ENCODE results near the gene HES4.
"Not testable (repeated sequence)": the region's sequence is repeated elsewhere in the genome, so short reads cannot be mapped to it uniquely, and the experiment has no call there.

Gene HES4

DNA sequence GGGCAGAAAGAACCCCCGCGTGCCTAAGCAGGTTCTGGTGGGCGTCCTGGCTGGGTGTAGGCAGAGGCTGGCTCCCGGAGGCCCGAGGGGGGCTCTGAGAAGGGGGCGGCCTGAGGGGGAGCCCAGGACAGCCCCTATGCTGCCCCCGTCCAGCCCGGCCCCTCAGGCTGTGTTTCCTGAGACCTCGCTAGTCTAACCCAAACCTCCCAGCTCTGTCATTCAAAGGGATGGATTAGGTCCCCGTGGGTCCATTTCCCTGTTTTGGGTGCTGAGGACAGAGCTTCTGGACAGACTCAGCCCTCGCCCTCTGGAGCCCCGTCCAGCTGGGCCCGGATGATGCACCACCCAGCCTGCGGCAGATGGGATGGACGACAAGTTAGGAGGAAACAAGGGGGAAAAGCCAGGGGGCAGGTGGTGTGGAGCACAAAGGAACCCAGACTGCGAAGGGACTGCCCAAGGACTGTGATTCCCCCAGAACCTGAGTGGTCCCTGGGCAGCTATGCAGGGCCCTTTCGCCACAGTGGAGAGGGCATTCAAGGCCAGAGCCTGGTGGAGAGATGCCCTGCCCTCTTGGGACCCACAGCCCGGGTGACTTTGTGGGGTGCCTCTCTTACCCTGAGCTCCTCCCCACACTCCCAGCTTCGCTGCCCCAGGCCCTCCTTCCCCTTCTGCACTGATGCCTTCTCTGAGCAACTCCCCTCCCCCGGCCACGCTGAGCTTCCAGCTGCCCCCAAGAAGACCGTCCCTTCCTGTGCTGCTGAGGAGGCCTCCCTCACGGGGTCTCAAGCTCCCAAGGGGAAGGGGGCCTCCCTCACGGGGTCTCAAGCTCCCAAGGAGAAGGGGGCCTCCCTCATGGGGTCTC, 2.8 kb downstream of the HES4 start:
- no peak for DNase-seq

DNA sequence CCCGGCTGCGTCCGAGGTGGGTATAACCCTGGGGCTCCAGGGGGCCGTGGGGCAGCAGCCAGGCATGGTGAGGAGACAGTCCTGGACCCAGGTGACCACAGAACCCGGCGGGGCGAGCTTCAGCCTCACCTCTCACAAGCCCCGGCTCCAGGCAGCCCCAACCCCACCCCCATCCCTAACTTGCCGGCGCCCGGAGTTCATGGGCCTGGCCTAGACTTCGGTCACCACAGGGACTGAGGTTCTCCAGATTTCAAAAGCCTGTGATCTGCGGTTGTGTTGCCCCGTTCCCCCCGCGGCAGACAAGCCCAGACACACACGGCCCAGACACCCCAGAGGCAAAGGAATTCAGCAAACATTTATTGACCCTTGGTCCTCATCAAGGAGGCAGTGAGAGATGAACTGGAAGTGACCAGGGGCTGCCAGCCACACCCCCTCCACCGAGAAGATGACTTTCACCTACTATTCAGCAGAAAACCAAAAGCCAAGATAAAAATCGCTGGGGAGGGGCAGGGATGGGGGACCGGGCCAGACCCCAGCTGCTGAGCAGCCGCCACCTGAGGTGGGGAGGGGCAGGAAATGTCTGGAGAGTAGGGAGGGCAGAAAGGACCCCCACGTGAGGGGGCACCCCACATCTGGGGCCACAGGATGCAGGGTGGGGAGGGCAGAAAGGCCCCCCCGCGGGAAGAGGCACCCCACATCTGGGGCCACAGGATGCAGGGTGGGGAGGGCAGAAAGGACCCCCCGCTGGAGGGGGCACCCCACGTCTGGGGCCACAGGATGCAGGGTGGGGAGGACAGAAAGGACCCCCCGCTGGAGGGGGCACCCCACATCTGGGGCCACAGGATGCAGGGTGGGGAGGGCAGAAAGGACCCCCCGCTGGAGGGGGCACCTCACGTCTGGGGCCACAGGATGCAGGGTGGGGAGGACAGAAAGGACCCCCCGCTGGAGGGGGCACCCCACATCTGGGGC, 3.9 kb downstream of the HES4 start:
- no peak for DNase-seq

DNA sequence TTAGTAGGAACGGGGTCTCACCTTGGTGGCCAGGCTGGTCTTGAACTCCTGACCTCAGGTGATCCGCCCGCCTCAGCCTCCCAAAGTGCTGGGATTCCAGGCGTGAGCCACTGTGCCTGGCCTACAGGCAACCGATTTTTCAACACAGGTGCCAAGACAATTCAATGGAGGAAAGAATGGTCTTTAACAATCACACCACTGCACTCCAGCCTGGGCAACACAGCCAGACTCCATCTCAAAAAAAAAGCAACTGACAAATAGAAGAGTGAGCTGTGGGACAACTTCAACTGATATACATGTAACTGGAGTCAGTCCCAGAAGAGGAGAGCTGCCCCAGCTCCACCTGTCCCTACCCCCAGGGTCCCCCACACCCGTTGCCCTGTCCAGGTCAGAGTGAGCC, 5.4 kb downstream of the HES4 start:
- DNase-seq = not testable (repeated sequence)

DNA sequence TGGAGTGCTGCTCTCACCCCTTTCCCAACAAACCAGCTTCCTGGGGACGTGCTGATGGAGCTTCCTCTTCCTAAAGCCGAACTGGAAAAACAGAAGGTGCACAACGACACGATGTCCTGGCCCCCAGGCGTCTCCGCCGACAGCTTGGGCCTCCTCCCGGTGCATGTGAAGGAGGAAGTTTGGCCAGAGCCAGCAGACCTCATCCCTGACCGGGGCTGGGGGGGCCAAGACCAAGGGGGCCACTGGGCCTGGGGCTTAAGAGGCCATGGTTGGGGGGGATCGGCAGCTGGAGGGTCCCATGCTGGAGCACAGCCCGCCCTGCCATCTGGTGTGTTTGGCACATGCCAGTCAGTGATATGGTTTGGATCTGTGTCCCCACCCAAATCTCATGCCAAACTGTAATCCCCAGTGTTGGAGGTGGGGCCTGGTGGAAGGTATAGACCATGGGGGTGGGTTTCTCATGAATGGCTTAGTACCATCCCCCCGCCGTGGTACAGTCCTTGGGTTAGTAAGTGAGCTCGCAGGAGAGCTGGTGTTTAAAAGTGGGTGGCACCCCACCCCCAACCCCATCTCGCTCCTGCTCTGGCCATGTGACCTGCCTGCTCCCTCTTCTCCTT, 6.4 kb downstream of the HES4 start:
- no peak for DNase-seq

DNA sequence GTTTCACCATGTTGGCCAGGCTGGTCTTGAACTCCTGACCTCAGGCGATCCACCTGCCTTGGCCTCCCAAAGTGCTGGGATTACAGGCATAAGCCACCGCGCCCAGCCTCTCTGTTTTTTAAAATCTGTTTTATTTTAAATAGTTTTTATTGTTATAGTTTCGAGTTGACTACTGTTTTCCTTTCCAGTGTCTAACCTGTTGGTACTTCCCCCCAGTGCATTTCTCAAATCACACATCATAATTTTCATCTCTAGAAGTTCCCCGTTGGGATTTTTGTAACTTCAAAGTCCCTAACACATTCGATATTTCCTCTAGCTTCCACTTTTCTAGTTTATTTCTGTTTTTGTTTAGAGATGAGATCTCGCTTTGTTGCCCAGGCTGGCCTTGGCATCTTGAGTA, 7.5 kb downstream of the HES4 start:
- no peak for DNase-seq

DNA sequence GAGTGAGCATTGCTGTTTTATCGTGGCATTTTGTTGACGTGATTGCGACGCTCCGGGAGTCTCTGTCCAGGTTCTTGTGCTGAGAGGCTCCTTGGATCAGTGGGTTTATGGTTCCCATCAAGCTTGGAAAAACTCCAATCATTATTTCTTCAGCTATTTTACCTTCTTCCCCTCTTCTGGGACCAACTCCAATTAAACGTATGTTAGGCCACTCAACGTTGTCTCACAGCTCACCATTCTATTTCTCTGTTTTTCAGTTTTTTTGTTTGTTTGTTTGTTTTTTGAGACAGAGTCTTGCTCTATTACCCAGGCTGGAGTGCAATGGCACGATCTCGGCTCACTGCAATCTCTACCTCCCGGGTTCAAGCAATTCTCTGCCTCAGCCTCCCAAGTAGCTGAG, 8.0 kb downstream of the HES4 start:
- no peak for DNase-seq

DNA sequence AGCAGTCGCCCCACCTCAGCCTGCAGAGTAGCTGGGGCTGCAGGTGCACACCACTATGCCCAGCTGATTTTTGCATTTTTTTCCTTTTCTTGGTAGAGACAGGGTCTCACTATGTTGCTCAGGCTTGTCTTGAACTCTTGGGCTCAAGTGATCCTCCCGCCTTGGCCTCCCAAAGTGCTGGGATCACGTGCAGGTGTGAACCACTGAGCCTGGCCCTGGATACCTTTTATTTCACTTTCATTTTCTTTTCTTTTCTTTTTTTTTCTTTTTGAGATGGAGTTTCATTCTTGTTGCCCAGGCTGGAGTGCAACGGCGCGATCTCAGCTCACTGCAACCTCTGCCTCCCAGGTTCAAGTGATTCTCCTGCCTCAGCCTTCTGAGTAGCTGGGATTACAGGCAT, 8.6 kb downstream of the HES4 start:
- DNase-seq = not testable (repeated sequence)

DNA sequence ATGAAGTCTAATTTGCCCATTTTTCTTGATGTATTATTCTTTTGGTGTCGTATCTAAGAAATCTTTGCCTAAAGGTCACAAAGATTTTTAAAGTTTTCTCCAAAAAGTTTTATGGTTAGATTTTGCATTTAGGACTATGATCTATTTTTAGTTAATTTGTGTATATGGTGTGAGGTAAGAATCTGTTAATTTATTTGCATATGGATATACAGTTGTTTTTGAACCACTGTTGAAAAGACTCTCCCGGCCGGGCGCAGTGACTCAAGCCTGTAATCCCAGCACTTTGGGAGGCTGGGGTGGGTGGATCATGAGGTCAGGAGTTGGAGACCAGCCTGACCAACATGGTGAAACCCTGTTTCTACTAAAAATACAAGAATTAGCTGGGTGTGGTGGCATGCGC, 11.8 kb downstream of the HES4 start:
- DNase-seq = not testable (repeated sequence)

DNA sequence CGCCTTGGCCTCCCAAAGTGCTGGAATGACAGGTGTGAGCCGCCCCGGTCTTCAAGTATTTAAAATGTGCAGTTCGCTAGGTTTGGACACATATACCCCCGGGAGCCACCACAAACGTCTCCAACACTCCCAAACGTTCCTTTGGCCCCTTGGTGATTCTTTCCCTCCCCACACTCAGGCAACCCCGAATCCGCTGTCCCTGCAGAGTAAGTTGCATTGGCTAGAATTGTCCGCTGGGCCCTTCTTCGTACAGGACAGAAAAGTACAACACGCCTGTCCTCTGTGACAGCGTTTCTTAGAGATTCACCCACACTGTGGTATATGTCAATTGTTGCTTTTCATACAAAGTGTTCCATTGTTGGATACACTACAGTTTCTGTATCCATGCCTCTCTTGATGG, 14.8 kb downstream of the HES4 start:
- DNase-seq = no peak

DNA sequence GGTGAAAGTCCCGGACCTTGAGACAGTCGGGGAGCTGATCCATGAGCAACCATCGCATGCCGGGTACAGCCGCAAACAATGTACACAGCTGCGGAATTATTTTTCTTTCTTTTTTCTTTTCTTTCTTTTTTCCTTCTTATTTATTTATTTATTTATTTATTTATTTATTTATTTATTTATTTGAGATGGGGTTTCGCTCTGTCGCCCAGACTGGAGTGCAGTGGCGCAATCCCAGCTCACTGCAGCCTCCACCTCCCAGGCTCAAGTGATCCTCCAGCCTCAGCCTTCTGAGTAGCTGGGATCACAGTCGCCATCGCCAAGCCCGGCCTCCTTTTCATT, 15.5 kb downstream of the HES4 start:
- DNase-seq = no peak

DNA sequence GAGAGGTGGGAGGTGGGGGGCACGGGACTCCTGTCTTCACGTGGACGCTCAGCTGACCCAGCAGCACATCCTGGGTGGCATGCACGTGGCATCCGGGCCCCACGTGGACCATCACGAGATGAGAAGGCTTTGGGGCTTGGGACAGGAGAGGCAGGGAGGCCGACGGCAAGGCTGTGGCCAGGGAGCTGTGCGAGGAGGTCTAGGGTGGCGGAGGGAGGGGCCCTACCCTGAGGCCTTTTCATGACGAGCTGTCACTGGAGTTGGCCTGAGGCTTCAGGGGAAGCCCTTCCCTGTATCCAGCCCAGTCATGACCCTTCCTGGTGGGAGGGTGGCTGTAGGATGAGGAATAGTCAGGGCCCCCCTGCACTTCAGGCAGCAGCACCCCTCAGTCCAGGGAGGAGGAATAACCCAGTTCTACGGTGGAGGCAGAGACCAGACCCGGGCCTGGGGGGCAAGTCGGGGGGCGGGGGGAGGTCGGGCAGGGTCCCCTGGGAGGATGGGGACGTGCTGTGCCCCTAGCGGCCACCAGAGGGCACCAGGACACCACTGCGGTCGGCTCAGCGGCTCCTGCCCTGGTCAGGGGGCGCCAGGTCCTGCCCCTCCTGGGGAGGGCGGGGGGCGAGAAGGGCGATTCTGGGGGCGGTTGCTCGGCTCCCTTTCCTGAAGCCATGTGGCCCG, 16.0 kb downstream of the HES4 start:
- peak; percentile 64 for DNase-seq

DNA sequence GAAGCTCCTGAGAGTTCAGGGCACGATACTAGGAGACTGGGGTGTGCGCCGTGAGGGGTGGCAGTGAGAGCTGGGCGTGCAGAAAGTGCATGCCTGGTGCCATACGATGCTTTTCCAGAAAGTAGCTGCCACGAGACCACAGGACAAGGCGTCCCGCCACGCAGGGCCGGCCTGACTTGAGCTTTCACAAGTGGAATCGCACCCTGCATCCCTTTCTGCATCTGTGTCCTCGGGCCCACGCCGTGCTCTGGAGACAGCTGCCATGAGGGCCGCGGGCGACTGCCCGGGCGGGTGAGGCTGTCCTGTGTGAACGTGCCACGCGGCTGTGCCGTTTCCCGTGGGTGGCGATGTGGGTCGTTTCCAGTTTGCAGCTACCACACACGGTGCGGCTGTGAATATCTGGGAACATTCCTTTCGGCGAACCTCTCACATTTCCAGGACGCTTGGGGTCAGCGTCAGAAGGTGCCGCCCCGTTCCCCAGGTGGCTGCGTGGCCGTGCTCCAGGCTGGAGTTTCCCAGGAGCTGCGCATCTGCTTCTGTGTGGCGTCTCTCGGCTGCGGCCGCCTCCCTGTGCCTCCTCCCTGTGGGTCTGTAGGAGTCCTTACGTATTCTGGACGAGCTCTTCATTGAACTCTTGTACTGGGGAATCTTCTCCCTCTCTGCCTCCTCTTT, 17.0 kb downstream of the HES4 start:
- no peak for DNase-seq

DNA sequence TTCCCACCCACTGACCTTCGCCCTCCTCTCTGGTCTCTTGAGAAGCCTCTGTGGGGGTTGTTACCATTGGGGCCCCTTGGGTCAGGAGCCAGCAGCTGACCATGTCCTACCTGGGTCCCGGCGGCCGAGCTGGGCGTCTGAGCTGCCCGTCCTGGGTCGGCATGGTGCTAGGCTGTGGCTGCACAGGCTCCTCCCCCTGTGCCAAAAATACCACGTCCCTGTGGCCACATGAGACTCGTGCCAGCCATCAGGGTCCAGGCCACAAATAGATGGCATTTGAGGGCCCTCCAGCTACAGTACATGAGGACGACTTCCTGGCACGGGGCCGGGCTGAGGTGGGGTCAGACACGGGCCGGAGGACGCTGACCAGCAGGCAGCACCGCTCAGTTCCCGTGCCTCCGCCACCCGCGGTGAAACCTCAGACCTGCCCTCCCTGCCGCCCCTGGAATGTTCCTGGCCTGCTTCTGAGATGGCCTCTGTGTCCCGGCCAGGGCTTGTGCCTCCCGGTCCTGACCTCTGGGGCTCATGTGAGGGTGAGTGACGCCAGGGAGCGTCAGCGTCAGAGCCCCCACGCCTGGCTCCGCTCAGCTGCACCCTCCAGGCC, 17.8 kb downstream of the HES4 start, which contains the start of gene PERM1:
Gene PERM1 (minus strand): TSS at position 139 of the 604 bp plus-strand sequence. CDS start 1,064 bp downstream, outside the sequence.
- DNase-seq = no peak

DNA sequence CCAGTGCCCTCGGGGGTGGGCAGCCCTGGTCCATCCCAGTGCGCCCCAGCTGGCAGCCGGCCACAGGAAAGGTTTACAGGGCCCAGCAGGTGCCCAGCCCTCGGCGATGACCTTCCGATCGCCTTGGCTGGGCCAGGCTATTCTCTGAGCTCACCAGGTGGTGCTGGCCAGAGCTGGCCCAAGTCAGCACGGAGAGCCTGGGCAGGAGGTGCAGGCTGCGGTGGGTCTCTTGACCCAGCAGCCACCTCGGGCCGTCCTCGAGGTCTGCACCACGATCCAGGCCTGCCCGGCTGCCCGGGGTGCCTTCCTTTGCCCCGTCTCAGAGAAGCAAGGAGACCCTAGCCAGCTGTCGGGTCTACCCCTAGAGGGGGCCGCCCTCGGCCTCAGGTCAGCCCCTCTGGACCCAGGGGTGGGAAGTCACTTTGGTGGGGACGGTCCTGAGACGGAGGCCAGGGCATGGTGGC, 18.4 kb downstream of the HES4 start:
- no peak for DNase-seq

DNA sequence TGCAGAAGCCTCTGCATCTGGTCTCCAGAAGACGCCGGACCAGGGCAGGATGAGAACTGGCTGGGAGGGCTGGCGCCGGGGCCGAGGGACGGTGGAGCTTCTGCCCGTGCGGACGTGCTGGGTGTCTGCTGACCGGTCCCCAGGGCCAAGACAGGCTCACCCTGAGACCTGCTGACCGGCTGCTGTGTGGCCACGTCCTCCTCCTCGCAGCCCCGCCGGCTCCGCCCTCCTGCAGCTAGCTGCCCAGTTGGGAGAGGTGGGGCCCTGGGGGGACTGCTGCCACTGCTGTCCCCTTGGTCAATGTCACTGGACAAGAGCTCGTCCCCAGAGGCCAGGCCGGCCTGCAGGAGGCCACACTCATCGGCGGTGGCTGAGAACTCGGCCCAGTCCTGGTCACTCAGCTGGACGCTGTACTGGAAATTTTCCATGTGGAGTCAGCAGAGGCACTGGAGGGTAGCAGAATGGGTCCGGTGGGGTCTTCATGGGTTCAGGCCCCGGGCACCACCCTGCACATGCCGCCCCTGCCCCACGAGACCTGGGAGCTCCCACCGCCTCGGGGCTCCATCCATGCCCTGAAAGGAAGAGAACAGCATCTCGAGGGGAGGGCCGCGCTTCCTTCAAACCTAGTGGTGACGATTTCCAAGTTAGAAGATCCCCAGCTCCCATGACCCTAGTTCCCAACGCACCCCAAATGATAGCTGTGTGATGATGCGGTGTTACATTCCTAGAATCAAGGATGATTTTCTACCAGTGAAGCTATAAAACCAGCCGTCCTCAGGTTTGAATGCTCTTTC, 19.1 kb downstream of the HES4 start:
- DNase-seq = no peak

DNA sequence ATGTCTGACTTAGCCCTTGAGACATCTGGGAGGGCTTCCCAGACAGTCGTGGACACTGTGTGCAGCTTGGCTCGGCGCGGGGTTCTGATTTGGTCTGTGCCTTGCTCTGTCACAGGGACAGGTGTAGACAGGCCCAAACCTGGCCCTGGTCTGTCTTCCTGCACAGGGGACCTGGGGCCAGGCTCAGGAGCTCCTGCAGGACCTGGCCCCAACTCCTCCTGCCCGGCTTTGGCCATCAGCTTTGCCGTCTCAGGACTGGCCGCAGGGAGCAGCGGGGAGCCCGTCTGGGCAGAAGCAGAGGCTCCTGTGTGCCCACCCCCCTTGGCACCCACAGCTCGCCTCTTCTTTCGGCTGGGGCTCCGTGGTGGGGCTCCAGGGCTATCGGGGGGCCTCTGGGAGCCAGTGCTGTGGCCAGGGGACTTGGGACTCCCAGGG, 19.7 kb downstream of the HES4 start:
- DNase-seq = no peak

DNA sequence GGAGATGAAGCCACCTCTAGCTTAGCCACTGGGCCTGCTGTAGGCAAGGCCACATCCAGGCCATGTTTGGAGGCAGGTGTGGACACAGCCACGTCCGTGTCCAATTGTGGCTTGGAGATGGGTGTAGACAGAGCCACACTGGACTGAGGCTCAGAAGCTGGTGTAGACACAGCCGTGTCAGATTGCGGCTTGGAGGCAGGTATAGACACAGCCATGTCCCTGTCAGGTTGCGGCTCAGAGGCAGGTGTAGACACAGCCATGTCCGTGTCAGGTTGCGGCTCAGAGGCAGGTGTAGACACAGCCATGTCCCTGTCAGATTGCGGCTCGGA, 20.2 kb downstream of the HES4 start:
- no peak for DNase-seq

DNA sequence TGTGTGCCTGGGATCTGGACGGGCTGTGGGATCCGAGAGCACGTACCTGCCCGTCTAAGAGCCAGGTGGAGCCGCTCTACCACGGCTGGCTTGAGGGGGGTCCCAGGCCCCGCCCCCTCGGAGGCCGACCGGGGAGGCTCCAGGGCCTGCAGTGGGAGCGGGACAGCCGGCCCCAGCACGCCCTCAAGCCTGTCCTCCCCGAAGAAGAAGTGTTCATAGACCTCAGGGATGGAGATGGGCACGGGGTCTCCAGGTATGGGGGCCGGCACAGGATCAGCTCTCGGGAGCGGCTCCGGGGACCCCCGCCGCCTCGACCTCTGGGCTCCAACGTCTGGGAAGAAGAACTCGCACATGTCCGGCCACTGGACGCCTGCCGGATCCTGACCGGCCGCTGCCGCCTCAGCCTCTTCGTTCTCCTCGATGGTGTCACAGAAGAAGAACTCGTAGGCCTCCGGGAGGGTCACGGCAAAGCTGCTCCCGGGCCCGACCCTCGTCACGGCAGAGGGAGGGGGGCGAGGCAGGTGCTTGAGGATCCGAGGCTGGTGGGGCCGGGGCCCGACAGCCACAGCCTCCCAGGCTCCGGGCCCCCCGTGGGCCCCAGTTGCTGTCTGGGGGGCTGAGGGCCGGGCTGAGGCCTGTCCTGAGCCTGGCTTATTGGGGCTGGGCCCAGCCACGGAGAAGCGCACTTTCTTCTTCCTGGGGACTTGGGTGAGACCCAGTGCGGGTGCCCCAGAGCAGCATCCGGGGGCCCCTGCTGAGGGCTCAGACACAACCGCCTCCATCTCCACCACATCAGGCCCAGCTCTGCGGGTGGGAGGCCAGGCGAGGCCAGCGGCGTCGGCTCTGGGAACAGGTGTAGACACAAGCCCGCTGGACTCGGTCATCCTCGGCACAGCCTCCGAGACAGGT, 20.8 kb downstream of the HES4 start:
- no peak for DNase-seq

DNA sequence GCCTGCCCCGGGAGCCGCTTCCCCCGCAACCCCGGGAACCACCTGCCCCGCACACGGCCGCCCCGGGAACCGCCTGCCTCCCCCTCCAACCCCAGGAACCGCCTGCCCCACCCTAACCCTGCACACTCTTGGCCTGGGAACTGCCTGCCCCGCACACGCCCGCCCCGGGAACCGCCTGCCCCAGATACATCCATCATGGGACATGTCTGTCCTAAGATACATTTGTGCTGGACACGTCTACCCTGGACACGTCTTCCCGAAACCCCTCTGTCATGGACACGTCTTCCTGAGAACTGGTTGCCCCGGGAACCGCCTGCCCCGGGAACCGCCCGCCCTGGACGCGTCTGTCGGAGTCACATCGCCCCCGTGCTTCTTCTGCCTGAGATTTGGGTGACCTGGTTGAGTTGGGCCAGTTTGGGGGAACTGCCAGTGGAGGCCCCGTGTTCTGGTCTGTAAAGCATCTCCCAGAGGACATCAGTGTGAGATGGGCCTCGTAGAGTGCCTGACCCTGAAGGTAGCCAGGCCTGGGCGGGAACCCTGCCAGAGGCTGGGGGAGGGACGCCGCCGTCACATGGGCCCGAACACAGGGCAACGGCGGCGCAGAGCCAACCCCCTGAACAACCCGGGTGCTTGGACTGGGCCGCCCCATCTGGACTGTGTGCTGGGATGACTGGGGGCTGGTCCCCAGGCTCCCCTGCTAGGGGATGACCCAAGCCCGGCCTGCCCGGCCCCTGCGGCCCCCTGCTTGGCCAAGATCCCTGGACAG, 21.6 kb downstream of the HES4 start:
- DNase-seq = no peak
